Duodenal mucosa (tissue), 2 donors: ENCODE measurements around the gene NEUROD2.
A peak's percentile ranks its signal among the peaks of the same experiment; 100 is the strongest.

ENCODE experiments used
- H3K27ac ChIP-seq: one replicate; pipeline ENCODE4 v1.7.0; 2013; ENCODE audit warnings: low read depth, low read length
- H3K27me3 ChIP-seq, 2 donors: one replicate each; pipeline ENCODE4 v1.7.0; 2013; ENCODE audit warnings: low read length in 2 of 2, control low read depth in 1 of 2; ENCODE audit not compliant: insufficient read depth in 2 of 2, control insufficient read depth in 1 of 2
- H3K36me3 ChIP-seq, 2 donors: one replicate each; pipeline ENCODE4 v1.7.0; 2013; ENCODE audit warnings: low read length in 2 of 2, control low read depth in 1 of 2; ENCODE audit not compliant: insufficient read depth in 2 of 2, control insufficient read depth in 1 of 2
- H3K4me1 ChIP-seq, 2 donors: one replicate each; pipeline ENCODE4 v1.7.0; 2013; ENCODE audit warnings: low read length in 2 of 2, control low read depth in 1 of 2; ENCODE audit not compliant: insufficient read depth in 2 of 2, control insufficient read depth in 1 of 2
- H3K4me3 ChIP-seq, 2 donors: one replicate each; pipeline ENCODE4 v1.7.0; 2013; ENCODE audit warnings: low read length in 2 of 2, low read depth in 1 of 2
- H3K9ac ChIP-seq, 2 donors: one replicate each; pipeline ENCODE4 v1.7.0; 2013; ENCODE audit warnings: low read length in 2 of 2, low read depth in 1 of 2
- H3K9me3 ChIP-seq, 2 donors: one replicate each; pipeline ENCODE4 v1.7.0; 2013; ENCODE audit warnings: low read length in 2 of 2, control low read depth in 1 of 2; ENCODE audit not compliant: control insufficient read depth in 1 of 2

NEUROD2 gene

GRCh38 chr17:39580082-39580468 is 27.6 kb downstream of the NEUROD2 start:
- H3K27me3 ChIP-seq, result no peaks in the 10 kb centered on the region
- H3K27ac ChIP-seq, result no peak overlapping the region
- H3K9me3 ChIP-seq, result no peaks in the 10 kb centered on the region
- no peak overlapping the region for H3K9ac ChIP-seq
- no peak overlapping the region for H3K4me3 ChIP-seq
- no peaks in the 10 kb centered on the region for H3K36me3 ChIP-seq
- H3K4me1 ChIP-seq, result no peaks in the 10 kb centered on the region

- Histone ChIP-seq H3K27me3 (no peaks in the 10 kb centered on the region), H3K27ac (no peak overlapping the region), H3K36me3 (no peaks in the 10 kb centered on the region), H3K9me3 (no peaks in the 10 kb centered on the region), H3K4me1 (peaks cover 0 to 4% of the 10 kb centered on the region in 2 donors), H3K9ac (no peak overlapping the region), H3K4me3 (no peak overlapping the region)
Observed at GRCh38 chr17:39579318-39580081, 28.2 kb downstream of the NEUROD2 start.

- Histone ChIP-seq H3K9me3 (no peaks in the 10 kb centered on the region), H3K36me3 (no peaks in the 10 kb centered on the region), H3K4me3 (no peak overlapping the region), H3K4me1 (peaks cover 4 to 6% of the 10 kb centered on the region in 2 donors), H3K27me3 (no peaks in the 10 kb centered on the region), H3K27ac (no peak overlapping the region), H3K9ac (no peak overlapping the region)
Observed at GRCh38 chr17:39578272-39578671, 29.4 kb downstream of the NEUROD2 start.

- H3K36me3 ChIP-seq, result peaks cover 0 to 3% of the 10 kb centered on the region in 2 donors
- no peaks in the 10 kb centered on the region for H3K27me3 ChIP-seq
- no peak overlapping the region for H3K27ac ChIP-seq
- peaks cover 4 to 6% of the 10 kb centered on the region in 2 donors for H3K4me1 ChIP-seq
- H3K9me3 ChIP-seq, result peaks cover 0 to 3% of the 10 kb centered on the region in 2 donors
- no peak overlapping the region for H3K9ac ChIP-seq
- H3K4me3 ChIP-seq, result no peak overlapping the region
Observed at GRCh38 chr17:39576187-39576586, 31.5 kb downstream of the NEUROD2 start.

GRCh38 chr17:39573447-39574298 is 34.0 kb downstream of the NEUROD2 start:
- Histone ChIP-seq H3K36me3 (peaks cover 5 to 20% of the 10 kb centered on the region in 2 donors), H3K9me3 (peaks cover 0 to 5% of the 10 kb centered on the region in 2 donors), H3K27me3 (no peaks in the 10 kb centered on the region), H3K4me3 (peak overlapping the region; percentile 64 to 81), H3K4me1 (peaks cover 4 to 6% of the 10 kb centered on the region in 2 donors), H3K27ac (peak overlapping the region; percentile 40), H3K9ac (peak overlapping the region; percentile 30 to 80)

- no peaks in the 10 kb centered on the region for H3K27me3 ChIP-seq
- H3K36me3 ChIP-seq, result peaks cover 16 to 31% of the 10 kb centered on the region in 2 donors
- H3K4me3 ChIP-seq, result no peak overlapping the region
- H3K27ac ChIP-seq, result no peak overlapping the region
- H3K9ac ChIP-seq, result no peak overlapping the region
- H3K9me3 ChIP-seq, result peaks cover 0 to 5% of the 10 kb centered on the region in 2 donors
- H3K4me1 ChIP-seq, result peaks cover 4 to 6% of the 10 kb centered on the region in 2 donors
Observed at GRCh38 chr17:39572121-39572520, 35.6 kb downstream of the NEUROD2 start.

GRCh38 chr17:39569126-39569525 is 38.6 kb downstream of the NEUROD2 start:
- no peak overlapping the region for H3K27ac ChIP-seq
- H3K36me3 ChIP-seq, result peaks cover 16 to 48% of the 10 kb centered on the region in 2 donors
- no peak overlapping the region for H3K9ac ChIP-seq
- peaks cover 0 to 4% of the 10 kb centered on the region in 2 donors for H3K4me1 ChIP-seq
- no peak overlapping the region for H3K4me3 ChIP-seq
- no peaks in the 10 kb centered on the region for H3K27me3 ChIP-seq
- H3K9me3 ChIP-seq, result peaks cover 0 to 5% of the 10 kb centered on the region in 2 donors

GRCh38 chr17:39568702-39569101 is 39.0 kb downstream of the NEUROD2 start:
- no peak overlapping the region for H3K9ac ChIP-seq
- no peaks in the 10 kb centered on the region for H3K27me3 ChIP-seq
- no peaks in the 10 kb centered on the region for H3K4me1 ChIP-seq
- H3K4me3 ChIP-seq, result no peak overlapping the region
- H3K27ac ChIP-seq, result no peak overlapping the region
- peaks cover 16 to 51% of the 10 kb centered on the region in 2 donors for H3K36me3 ChIP-seq
- H3K9me3 ChIP-seq, result peaks cover 0 to 5% of the 10 kb centered on the region in 2 donors

GRCh38 chr17:39566094-39566850 is 41.4 kb downstream of the NEUROD2 start:
- Histone ChIP-seq H3K4me3 (no peak overlapping the region), H3K27ac (no peak overlapping the region), H3K9ac (no peak overlapping the region), H3K36me3 (peaks cover 16 to 57% of the 10 kb centered on the region in 2 donors), H3K27me3 (no peaks in the 10 kb centered on the region), H3K4me1 (no peaks in the 10 kb centered on the region), H3K9me3 (peaks cover 0 to 3% of the 10 kb centered on the region in 2 donors)
